Erythroblast (primary cell): Measurements from ENCODE around the gene KIRREL1.

Experiments
- GATA1 ChIP-seq: IDR thresholded peaks from 2 replicates; pipeline ENCODE4 v1.6.1; 2011; ENCODE audit warnings: low read depth, mild to moderate bottlenecking, control low read depth, low read length, moderate library complexity
- POLR2A ChIP-seq: IDR thresholded peaks from 2 replicates; pipeline ENCODE4 v1.6.1; 2011; ENCODE audit warnings: mild to moderate bottlenecking, low read length

GRCh38 chr1:157959750-157960149 lies 33.7 kb upstream of the KIRREL1 start:
- no peak for TF ChIP-seq POLR2A
- TF ChIP-seq GATA1, result no peak
